ENCODE results near the gene PACS2.
"Not testable (repeated sequence)": the region's sequence is repeated elsewhere in the genome, so short reads cannot be mapped to it uniquely, and the experiment has no call there.

The PACS2 gene

DNA sequence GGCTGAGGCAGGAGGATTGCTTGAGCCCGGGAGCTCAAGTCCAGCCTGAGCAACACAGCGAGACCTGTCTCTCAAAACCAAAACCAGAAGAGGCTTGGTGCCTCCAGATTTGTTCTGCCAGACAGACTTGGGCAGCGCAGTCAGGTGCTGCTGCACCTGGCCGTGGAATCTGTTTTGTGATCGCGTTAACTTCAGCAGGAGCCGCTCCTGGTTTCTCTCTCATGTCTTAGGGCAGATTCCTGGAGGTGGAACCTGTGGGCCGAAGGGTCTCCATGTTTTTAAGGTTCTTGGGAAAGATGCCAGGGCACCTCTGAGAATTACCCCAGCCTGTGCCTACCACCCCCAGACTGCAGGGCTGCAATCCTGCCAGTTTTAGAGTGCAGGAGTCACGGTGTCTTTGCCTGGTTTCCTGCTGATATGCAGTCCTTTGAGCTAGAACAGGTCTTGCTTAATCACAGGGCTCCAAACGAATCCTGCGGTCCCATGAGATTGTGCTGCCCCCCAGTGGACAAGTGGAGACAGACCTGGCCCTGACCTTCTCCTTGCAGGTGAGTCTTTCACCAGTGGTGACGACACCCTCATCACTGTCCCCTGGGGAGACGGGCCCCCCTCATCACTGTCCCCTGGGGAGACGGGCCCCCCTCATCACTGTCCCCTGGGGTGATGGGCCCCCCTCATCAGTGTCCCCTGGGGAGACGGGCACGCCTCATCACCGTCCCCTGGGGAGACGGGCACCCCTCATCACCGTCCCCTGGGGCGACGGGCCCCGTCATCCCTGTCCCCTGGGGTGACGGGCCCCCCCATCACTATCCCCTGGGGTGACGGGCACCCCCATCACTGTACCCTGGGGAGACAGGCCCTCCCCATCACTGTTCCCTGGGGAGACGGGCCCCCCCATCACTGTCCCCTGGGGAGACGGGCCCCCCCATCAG, 37.6 kb downstream of the PACS2 start:
- DNase-seq = peak; percentile 92

DNA sequence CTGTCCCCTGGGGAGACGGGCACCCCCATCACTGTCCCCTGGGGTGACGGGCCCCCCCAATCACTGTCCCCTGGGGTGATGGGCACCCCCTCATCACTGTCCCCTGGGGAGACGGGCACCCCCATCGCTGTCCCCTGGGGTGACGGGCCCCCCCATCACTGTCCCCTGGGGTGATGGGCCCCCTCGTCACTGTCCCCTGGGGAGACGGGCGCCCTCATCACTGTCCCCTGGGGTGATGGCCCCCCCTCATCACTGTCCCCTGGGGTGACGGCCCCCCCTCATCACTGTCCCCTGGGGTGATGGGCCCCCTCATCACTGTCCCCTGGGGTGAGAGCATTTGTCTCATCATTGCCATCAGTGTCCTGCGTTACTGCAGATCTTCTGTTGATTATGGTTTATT, 38.6 kb downstream of the PACS2 start:
- DNase-seq = no peak

DNA sequence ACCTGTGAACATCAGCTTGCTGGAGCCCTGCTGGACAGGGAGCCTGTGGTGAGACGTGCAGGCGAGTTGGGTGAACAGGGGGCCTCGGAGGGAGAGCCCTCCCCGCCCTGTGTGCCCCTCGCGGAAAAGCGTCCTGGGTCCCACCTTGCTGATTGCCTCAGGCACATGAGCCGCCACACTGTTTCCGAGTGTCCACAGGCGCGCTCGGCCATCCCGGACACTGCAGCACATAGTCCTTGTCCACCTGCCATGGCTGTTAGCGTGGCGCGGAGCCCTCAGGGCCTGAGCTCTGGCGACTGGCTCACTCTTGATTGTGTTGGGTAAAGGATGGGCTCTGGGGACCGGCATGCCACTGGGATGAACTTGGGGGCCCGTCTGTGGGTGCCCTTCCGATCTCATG, 40.0 kb downstream of the PACS2 start:
- DNase-seq = no peak

DNA sequence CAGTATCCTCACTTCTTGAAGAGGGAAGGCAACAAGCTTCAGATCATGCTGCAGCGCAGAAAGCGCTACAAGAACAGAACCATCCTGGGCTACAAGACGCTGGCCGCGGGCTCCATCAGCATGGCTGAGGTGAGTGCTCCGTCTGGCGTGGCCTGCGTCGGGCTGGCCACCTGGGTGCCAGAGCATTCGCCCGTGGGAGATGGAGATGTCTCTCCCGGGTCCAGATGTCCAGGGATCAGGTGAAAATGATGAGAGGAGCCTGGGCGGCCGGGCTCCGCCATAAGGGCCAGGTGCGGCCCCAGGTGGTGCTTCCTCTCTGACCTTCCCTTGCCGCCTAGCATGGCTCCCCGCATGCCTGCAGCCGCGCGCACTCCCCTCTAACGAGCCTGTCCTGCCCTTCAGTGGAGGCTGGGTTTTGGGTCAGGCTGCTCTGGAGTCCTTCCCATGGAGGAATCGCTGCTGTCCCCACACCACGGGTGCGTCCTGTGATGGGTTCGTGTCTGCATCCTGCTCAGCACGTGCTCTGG, 40.6 kb downstream of the PACS2 start:
- DNase-seq = no peak

DNA sequence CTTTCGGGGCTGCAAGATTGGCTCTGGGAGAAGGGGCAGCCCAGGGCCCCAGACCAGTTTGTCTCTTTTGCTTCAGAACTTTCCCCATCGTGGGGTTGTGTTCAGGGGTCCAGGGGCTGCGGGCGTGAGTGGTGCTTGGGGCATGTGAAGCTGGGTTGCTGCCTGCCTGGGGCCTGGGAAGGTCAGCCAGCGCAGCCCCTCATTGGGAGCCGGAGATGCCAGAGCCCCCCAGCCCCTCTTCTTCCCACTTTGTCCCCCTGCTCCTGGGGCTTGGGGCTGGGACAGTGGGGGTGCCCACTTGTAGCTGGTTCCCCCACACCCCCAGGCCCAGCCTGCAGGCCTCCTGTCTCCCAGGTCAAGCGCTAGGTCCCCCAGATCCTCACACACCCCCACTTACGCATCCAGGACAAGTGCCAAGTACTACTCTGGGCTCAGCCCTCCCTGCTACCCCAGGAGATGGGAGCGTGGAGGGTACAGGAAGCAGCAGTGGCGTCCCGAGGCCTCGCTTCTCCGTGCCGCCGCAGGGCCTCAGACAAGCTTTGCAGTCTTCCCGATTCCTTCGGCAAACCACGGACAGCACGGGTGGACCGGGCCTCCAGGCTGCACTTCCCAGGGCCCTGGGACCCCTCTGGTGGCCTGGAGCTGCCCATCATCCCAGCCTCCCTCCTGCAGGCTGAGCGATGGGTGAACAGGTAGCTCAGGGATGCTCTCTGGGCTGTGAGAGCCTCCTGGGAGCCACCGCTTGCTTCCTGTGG, 41.5 kb downstream of the PACS2 start:
- DNase-seq = no peak

DNA sequence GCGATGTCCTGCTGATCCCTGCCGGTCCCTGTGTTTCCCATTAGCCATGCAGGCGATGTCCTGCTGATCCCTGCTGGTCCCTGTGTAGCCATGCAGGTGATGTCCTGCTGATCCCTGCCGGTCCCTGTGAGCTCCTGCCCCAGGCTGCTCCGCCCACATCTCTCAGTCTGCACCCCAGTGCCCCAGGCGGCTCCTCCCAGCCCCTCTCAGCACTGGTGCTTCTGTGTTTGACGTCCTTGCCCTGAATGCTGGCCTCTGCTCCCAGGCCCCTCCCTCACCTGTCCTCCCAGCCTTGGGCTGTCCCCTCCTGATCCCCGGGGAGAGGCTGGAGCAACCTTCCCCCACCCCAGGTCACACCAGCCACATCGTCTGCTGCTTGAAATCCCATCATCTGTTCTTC, 42.4 kb downstream of the PACS2 start:
- DNase-seq = no peak

DNA sequence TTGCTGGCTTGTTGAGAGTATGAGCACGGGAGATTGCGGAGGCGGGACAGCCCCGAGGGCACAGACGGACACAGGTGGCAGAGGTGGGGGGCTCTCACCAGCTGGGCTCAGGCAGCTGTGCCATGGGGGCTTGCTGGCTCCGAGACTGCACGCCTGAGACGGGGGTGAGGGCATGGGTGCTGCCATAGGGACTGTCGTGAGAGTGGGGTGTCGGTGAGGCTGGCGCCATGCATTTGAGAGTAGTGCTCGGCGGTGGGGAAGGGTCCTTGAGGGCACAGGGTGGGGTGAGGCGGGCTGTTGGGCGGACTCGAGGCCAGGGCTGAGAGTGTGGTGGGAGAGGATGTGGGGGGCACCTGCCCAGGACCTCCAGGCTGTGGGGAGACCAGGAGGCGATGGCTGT, 43.1 kb downstream of the PACS2 start:
- DNase-seq = no peak

DNA sequence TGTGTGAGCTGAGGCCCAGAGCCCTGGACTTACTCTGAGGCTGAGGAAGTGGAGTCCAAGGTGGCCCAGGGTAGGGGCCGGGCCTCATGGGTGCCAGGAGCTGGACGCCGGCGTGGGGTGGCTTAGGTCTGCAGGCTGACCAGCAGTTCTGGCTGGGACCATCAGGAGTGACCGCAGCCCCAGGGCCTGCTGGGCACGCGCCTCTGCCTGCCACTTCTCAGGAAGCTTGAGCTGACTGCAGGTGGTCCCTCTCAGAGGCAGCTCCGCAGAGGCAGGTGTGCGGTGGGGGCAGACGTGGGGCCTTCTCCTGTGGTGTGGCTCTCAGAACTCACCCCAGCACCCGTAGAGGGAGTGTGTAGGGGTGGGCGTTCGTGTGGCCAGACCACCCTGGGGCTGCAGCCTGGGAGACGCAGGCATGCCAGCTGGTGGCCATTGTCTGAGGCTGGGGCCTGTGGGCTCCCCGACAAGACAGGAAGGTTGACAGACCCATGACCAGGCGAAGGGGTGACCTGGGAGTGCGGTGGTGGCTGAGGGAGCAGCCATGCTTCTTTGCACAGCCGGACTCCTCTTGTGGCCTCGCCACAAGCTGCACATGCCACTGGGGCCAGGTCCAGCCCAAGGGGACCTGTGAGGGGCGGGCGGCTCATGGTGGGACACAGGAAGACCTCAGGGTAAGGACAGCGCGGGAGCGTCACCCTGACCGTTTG, 43.7 kb downstream of the PACS2 start:
- no peak for DNase-seq

DNA sequence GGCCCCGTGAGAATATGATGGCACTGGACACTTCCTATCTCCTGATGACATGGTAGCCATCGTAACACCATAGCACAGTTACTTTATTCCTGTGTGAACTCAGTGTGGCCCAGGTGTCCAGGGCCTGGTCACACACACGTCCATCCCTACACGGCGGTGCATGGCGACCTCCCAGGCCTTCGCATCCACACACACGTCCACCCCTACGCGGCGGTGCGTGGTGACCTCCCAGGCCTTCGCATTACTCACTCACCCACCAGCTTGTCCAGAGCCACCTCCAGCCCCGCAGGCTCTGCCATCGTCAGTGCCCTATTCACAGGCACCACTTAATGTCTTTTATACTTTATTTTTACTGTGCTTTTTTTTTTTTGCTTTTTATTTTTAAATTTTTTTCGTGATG, 44.4 kb downstream of the PACS2 start:
- DNase-seq = no peak

DNA sequence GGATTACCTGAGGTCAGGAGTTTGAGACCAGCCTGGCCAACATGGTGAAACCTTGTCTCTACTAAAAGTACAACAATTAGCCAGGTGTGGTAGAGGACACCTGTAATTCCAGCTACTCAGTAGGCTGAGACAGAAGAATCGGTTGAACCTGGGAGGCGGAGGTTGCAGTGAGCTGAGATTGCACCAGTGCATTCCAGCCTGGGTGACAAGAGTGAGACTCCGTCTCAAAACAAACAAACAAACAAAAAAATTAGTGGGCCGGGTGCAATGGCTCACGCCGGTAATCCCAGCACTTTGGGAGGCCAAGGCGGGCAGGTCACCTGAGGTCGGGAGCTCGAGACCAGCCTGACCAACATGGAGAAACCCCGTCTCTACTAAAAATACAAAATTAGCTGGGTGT, 46.9 kb downstream of the PACS2 start:
- DNase-seq = not testable (repeated sequence)

DNA sequence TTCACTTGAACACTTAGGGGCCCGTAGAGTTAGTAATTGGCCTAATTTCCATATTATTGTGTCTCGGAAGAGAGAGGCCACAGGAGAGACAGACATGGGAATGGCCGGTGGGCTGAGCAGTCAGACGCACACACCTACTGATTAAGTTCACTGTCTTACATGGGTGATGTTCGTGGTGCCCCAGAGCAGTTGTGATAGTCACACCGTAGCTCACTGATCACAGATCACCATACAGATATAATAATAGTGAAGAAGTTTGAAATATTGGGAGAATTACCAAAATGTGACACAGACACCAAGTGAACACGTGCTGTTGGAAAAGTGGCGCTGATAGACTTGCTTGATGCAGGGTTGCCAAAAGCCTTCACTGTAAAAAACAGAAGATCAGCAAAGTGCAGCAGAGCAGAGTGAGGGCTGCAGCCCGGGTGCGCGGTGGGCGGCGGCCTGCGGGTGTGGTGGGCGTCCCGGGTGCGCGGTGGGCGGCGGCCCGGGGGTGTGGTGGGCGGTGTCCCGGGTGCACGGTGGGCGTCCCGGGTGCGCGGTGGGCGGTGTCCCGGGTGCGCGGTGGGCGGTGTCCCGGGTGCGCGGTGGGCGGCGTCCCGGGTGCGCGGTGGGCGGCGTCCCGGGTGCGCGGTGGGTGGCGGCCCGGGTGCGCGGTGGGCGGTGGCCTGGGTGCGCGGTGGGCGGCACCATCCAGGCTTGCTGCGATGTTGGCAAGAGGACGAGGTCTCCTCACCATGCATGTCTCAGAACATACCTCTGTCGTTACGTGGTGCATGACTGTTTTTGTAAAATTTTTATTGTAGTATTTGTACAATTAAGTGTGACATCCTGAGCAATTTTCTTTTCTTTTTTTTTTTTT, 49.5 kb downstream of the PACS2 start:
- DNase-seq = no peak

DNA sequence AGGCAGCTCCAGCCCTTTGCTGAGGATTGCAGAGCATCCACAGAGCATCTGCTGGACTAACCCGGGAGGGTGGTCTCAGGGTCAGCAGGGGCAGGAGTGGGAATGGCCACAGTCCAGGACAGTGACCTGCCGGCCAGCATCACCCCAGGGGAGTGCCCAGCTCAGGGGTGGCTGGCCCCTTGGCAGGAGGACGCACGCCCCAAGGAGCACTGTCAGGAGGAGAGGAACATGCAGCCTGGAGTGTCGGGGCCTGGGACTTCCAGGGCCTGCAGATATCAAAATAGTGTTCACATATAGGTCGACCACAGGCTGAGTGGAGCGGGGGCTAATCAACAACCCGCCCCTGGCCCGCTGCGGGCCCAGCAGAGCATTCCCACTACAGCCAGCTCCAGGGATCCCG, 50.6 kb downstream of the PACS2 start:
- DNase-seq = no peak

DNA sequence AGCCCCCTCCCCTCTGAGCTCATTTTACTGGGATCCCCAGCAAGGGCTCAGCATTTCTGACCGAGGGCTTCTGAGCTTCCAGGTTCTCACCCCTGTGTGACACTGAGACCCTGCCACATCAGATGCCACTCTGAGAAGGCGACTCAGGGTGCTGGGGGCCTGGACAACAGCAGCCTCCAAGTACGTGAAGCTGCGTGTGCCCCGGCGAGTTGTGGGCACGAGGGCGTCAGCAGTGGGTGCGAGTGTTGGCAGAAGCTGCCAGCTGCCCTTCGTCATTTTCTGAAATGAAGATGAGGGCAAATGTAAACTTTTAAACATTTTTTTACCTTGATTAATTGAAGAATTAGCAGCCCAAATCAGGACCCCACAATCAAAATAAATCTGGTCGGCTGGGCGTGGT, 51.1 kb downstream of the PACS2 start:
- no peak for DNase-seq

DNA sequence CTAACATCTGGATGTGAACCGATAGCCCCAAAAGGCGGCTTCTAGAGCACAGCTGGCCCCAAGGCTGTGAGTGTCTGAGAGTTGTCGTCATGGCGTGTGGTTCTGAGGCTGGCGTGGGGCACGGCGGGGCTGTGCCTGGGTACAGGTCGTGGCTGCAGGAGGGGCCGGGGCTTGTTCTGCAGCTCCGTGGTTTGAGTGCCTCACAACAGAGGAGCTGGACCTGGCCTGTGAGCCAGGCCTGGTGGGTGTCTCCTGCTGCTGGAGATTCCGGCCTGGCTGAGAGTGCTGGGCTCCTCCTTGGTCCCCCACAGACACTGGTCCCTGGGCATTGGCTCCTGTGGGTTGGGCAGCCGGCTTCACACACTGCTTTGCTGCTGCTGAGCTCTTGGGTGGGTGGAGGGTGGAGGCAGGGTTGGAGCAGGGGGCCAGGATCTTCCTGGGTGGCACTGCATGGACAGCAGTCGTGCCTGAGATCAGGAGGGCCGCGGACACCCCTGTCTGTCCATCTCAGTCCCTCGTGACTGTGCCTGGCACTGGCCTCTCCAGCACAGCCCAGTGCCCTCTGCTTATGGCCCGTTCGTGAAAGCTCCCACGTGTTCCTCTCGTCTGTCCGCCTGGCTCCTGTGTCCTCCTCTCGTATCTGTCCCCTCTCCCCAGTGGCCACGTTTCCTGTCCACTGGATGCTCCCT, 52.0 kb downstream of the PACS2 start:
- DNase-seq = no peak

DNA sequence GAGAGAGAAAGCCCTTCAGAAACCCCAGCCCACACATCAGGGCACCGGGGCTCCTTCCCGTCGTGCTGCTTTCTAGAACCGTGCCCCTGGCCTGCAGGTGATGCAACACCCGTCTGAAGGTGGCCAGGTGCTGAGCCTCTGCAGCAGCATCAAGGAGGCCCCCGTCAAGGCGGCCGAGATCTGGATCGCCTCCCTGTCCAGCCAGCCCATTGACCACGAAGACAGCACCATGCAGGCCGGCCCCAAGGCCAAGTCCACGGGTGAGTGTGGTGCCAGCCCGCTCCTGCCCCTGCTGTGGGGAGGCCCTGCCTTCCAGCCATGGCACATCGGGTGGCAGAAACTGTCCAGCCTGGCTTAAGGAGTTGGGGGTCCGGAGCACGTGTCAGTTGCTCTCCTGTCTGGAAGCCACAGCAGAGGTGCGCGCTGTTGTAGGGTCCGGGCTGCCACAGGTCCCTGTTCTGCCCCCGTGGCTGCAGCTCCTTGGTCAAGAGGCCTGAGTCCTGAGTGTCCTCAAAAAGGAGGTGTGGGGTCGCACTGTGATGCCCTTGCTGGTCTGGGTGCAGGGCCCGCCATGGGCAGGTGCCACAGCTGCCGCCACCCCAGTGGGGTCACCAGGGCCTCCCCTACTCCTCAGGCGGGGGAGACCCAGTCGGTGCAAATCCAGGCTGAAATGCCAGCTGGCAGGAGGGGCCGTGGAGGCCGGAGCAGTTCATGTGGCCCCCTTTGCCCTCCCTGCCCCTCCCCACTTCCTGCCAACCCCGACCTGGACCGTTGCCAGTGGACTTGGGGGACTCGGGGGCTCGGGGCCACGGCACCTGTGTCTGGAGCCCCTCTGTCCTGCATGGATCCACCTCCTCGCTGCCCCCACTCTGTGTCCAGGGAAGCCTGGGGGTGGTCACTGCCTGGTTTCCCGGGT, 52.8 kb downstream of the PACS2 start:
- DNase-seq = no peak

DNA sequence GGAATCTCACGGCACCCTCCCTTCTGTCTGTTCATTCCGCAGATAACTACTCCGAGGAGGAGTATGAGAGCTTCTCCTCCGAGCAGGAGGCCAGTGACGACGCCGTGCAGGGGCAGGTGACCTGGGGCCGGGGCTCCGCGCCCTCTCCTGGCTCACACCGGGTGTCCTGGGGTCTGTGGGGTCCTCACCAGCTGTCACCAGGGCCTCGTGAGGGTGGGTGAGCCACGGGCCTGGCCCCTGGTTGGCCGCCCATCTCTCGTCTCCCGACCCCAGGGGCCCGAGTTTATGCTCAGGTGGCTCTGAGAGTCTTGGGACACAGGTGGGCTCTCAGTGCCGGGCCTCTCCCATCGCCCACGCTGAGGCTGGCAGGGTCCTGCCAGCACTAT, 53.5 kb downstream of the PACS2 start:
- no peak for DNase-seq

DNA sequence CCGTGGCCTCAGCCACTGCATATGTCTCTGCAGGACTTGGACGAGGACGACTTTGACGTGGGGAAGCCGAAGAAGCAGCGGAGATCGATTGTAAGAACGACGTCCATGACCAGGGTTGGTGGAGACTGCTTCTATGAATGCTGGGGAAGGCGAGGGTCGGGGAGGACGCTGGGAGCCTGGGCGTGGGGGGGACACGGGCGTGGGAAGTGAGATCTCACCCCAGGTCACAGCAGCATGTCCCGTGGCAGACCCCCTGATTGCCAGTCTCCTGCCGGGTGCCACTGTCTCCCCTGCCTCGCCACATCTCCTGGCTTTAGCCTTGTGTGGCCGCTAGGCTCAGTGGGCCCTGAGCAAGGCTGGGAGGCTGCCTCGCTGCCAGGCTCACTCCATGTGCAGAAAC, 53.9 kb downstream of the PACS2 start:
- no peak for DNase-seq

DNA sequence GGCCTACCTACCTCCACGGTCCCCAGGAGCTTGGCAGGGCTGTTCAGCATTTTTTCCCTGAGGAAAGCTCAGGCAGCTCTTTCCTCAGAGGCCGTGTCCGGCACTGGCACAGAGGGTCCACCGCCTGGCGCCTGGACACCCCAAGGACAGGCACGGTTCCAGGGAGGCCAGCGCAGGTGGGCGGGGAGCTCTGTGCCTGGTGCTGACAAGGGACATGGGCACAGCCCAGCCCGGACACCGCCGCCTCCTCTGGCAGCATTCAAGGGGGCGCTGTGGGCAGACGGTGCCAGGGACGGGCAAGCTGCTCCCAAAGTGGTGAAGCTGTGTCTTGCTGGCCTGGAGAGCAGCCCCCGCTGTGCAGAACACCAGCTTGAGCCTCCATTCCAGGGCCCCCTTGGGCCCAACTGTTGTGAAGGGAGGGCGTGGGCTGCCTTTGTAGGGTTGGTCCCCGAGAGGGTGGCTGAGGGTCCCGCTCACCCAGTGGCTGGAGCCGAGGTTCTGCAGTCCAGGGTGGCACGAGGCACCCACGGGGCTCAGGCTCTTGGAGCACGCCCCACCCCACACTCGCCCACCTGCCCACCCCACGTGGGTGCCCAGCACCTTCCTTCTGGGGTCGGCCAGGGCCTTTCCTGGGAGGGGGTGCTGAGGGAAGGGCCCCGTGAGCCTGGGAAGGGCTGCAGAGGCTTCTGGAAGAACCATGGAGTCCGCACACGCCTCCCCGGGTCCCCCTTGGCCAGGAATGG, 54.5 kb downstream of the PACS2 start:
- DNase-seq = no peak

DNA sequence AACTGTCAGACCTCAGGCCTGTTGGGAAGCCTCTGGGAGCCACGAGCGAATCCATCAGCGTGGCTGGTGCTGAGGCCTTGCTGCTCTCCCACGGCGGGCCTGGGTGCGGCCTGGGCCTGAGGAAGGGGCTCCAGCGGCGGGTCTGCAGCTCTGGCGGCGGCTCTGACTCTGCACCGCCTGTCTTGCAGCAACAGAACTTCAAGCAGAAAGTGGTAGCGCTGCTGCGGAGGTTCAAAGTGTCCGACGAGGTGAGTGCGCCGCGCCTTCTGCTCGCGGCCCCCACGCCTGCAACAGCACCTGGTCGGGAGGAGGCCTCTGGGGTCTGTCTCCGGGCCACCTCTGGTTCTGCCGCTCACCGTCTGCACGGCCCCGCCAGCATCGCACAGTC, 55.1 kb downstream of the PACS2 start:
- DNase-seq = no peak

DNA sequence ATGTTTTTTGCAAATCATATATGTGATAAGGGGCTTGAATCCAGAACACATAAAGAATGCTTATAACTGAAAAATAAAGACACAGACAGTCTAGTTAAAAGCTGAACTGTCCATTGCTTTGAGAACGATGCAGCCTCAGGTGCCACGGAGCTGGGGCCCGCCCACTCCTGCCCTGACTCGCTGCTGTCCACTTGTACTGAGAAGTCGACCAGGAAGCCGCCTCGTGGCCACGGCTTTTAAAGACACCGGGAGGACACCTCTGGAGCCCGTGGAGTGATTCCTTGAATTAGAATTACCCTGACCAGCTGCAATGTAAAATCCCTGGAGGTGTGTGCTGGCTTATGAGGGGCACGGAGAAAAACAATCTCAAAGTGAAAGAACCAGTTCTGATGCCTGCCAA, 59.8 kb downstream of the PACS2 start:
- DNase-seq = no peak
